Stimulated activated CD8-positive, alpha-beta memory T cell treated with anti-CD3 and anti-CD28 coated beads, Interleukin-12 subunit alpha, Interleukin-12 subunit beta, amount 100 ng/mL, for 1 hour (primary cell): ENCODE measurements around the gene ZP1.

Experiments
- DNase-seq: peaks from one replicate; pipeline ENCODE4 v3.0.0-alpha.2; 2020; ENCODE audit warnings: low read depth

Gene ZP1

GRCh38 chr11:60844045-60844869 lies 23.1 kb upstream of the ZP1 start:
- DNase-seq: no peak

GRCh38 chr11:60844870-60845221 lies 22.5 kb upstream of the ZP1 start:
- no peak for DNase-seq

GRCh38 chr11:60845338-60845737 lies 22.0 kb upstream of the ZP1 start:
- DNase-seq: no peak

- DNase-seq: no peak
Observed at GRCh38 chr11:60847281-60847680, 20.1 kb upstream of the ZP1 start.

- no peak for DNase-seq
Observed at GRCh38 chr11:60847896-60848295, 19.4 kb upstream of the ZP1 start.

- DNase-seq: no peak
Observed at GRCh38 chr11:60848714-60849151, 18.6 kb upstream of the ZP1 start.

GRCh38 chr11:60849641-60850520 lies 17.5 kb upstream of the ZP1 start:
- no peak for DNase-seq

- no peak for DNase-seq
Observed at GRCh38 chr11:60851327-60852104, 15.8 kb upstream of the ZP1 start.

GRCh38 chr11:60852117-60852981 lies 15.0 kb upstream of the ZP1 start:
- DNase-seq: no peak

- no peak for DNase-seq
Observed at GRCh38 chr11:60852982-60853950, 14.1 kb upstream of the ZP1 start.

GRCh38 chr11:60854140-60854846 lies 13.0 kb upstream of the ZP1 start:
- DNase-seq: no peak

GRCh38 chr11:60854847-60855725 lies 12.3 kb upstream of the ZP1 start:
- DNase-seq: no peak

GRCh38 chr11:60855726-60856633 lies 11.4 kb upstream of the ZP1 start, which contains the start of gene PTGDR2:
PTGDR2 (minus strand) TSS chr11:60855950; CDS start chr11:60853722, 2,228 bp downstream.
- DNase-seq: no peak

GRCh38 chr11:60857378-60858232 lies 9.7 kb upstream of the ZP1 start:
- no peak for DNase-seq

GRCh38 chr11:60858236-60858635 lies 9.1 kb upstream of the ZP1 start:
- no peak for DNase-seq

- no peak for DNase-seq
Observed at GRCh38 chr11:60858731-60859464, 8.4 kb upstream of the ZP1 start.
